Caco-2 (cell line): ENCODE measurements around the gene KRTAP4-3. TPM values are rescaled to one million over a fixed set of nuclear protein-coding genes. Genes with fewer than 3 reads are reported as not detected.

Experiments
- total RNA-seq: library from RNA; stranded (reverse); gene quantifications from 2 replicates; pipeline ENCODE4 v1.2.3, GENCODE V29; 2022

KRTAP4-3 gene
- total RNA-seq, 1 experiment from 2014 or later = not detected

Other genes starting within 250 kb of the KRTAP4-3 start
- 43.6 and 47.1 TPM in 2 replicates for gene KRT23, start 230.6 kb downstream of the KRTAP4-3 start, total RNA-seq
- not detected in 2 replicates for gene KRT39, start 201.3 kb downstream of the KRTAP4-3 start, total RNA-seq
- gene KRT40, start 183.9 kb downstream of the KRTAP4-3 start, total RNA-seq = not detected in 2 replicates
- gene KRTAP3-3, start 174.1 kb downstream of the KRTAP4-3 start, total RNA-seq = not detected in 2 replicates
- gene KRTAP3-2, start 168.3 kb downstream of the KRTAP4-3 start, total RNA-seq = not detected in 2 replicates
- gene KRTAP3-1, start 159.1 kb downstream of the KRTAP4-3 start, total RNA-seq = 7.4 and 7.9 TPM in 2 replicates
- gene KRTAP1-5, start 141.0 kb downstream of the KRTAP4-3 start, total RNA-seq = not detected in 2 replicates
- gene KRTAP1-4, start 138.0 kb downstream of the KRTAP4-3 start, total RNA-seq = not detected in 2 replicates
- not detected in 2 replicates for gene KRTAP1-3, start 133.3 kb downstream of the KRTAP4-3 start, total RNA-seq
- gene KRTAP1-1, start 126.8 kb downstream of the KRTAP4-3 start, total RNA-seq = not detected in 2 replicates
- not detected in 2 replicates for gene KRTAP2-1, start 120.9 kb downstream of the KRTAP4-3 start, total RNA-seq
- not detected in 2 replicates for gene KRTAP2-2, start 113.0 kb downstream of the KRTAP4-3 start, total RNA-seq
- 3.7 and 4.9 TPM in 2 replicates for gene KRTAP2-3, start 108.1 kb downstream of the KRTAP4-3 start, total RNA-seq
- not detected in 2 replicates for gene KRTAP2-4, start 102.3 kb downstream of the KRTAP4-3 start, total RNA-seq
- not detected in 2 replicates for gene KRTAP4-7, start 84.1 kb downstream of the KRTAP4-3 start, total RNA-seq
- gene KRTAP4-8, start 70.1 kb downstream of the KRTAP4-3 start, total RNA-seq = not detected in 2 replicates
- gene KRTAP4-16, start 66.0 kb downstream of the KRTAP4-3 start, total RNA-seq = not detected in 2 replicates
- not detected in 2 replicates for gene KRTAP4-9, start 62.8 kb downstream of the KRTAP4-3 start, total RNA-seq
- not detected in 2 replicates for gene KRTAP4-11, start 49.8 kb downstream of the KRTAP4-3 start, total RNA-seq
- not detected in 2 replicates for gene KRTAP4-12, start 44.0 kb downstream of the KRTAP4-3 start, total RNA-seq
- not detected in 2 replicates for gene KRTAP4-6, start 27.7 kb downstream of the KRTAP4-3 start, total RNA-seq
- not detected in 2 replicates for gene KRTAP4-5, start 18.4 kb downstream of the KRTAP4-3 start, total RNA-seq
- gene KRTAP4-4, start 7.5 kb downstream of the KRTAP4-3 start, total RNA-seq = not detected in 2 replicates
- gene KRTAP4-2, start 10.0 kb upstream of the KRTAP4-3 start, total RNA-seq = not detected in 2 replicates
- 0.49 TPM in 1 of 2 replicates, not detected in the other for gene KRTAP4-1, start 16.7 kb upstream of the KRTAP4-3 start, total RNA-seq
- not detected in 2 replicates for gene KRTAP9-1, start 21.7 kb upstream of the KRTAP4-3 start, total RNA-seq
- gene KRTAP9-2, start 58.4 kb upstream of the KRTAP4-3 start, total RNA-seq = not detected in 2 replicates
- not detected in 2 replicates for gene KRTAP9-3, start 64.2 kb upstream of the KRTAP4-3 start, total RNA-seq
- not detected in 2 replicates for gene KRTAP9-8, start 69.8 kb upstream of the KRTAP4-3 start, total RNA-seq
- gene KRTAP9-4, start 81.5 kb upstream of the KRTAP4-3 start, total RNA-seq = not detected in 2 replicates
- gene KRTAP9-9, start 87.2 kb upstream of the KRTAP4-3 start, total RNA-seq = not detected in 2 replicates
- gene KRTAP9-6, start 97.2 kb upstream of the KRTAP4-3 start, total RNA-seq = not detected in 2 replicates
- gene KRTAP9-7, start 107.5 kb upstream of the KRTAP4-3 start, total RNA-seq = not detected in 2 replicates
- not detected in 2 replicates for gene KRTAP29-1, start 134.6 kb upstream of the KRTAP4-3 start, total RNA-seq
- not detected in 2 replicates for gene KRTAP16-1, start 141.1 kb upstream of the KRTAP4-3 start, total RNA-seq
- gene KRTAP17-1, start 147.5 kb upstream of the KRTAP4-3 start, total RNA-seq = not detected in 2 replicates
- not detected in 2 replicates for gene KRT33A, start 182.6 kb upstream of the KRTAP4-3 start, total RNA-seq
- gene KRT33B, start 201.6 kb upstream of the KRTAP4-3 start, total RNA-seq = not detected in 2 replicates
- not detected in 2 replicates for gene KRT34, start 214.1 kb upstream of the KRTAP4-3 start, total RNA-seq
- not detected in 2 replicates for gene KRT31, start 229.4 kb upstream of the KRTAP4-3 start, total RNA-seq